Transverse colon (tissue), 4 donors: ENCODE data around the gene COL23A1. TPM values are rescaled to one million over a fixed set of nuclear protein-coding genes. Genes with fewer than 3 reads are reported as not detected.

Source experiments
- DNase-seq: peaks from one replicate; pipeline ENCODE4 v3.0.0-alpha.2; 2019
- H3K27ac ChIP-seq, 4 donors: fragments of 200-600 bp; sonication (generic); 2 replicates each; pipeline ENCODE4 v1.5.1; 2016 to 2018; ENCODE audit warnings: inconsistent platforms in 4 of 4
- H3K27me3 ChIP-seq: fragments of 200-600 bp; sonication (generic); 2 replicates; pipeline ENCODE4 v1.5.1; 2017; ENCODE audit warnings: inconsistent platforms
- H3K36me3 ChIP-seq, 4 donors: fragments of 200-600 bp; sonication (generic); 2 replicates each; pipeline ENCODE4 v1.5.1; 2017 to 2019; ENCODE audit warnings: inconsistent platforms in 4 of 4
- H3K4me1 ChIP-seq, 4 donors: fragments of 200-600 bp; sonication (generic); 2 replicates each; pipeline ENCODE4 v1.5.1; 2017 to 2020; ENCODE audit warnings: inconsistent platforms in 4 of 4
- H3K4me3 ChIP-seq, 4 donors: fragments of 200-600 bp; sonication (generic); 1 replicate in 1 of 4; 2 replicates in 3 of 4; pipeline versions ENCODE4 v1.5.1 to v1.6.1; 2017 to 2019; ENCODE audit warnings: inconsistent platforms in 4 of 4
- H3K9me3 ChIP-seq, 2 donors: fragments of 200-600 bp; sonication (generic); 2 replicates each; pipeline ENCODE4 v1.5.1; 2017 to 2019; ENCODE audit warnings: inconsistent platforms in 2 of 2
- EP300 ChIP-seq: sonication (generic); formaldehyde crosslinking; IDR thresholded peaks from one replicate; pipeline ENCODE4 v1.6.1; 2017; ENCODE audit warnings: antibody characterized with exemption, low read depth
- POLR2A ChIP-seq: fragments of 450-650 bp; IDR thresholded peaks from one replicate; pipeline ENCODE4 v1.6.1; 2016; ENCODE audit warnings: antibody characterized with exemption, mild to moderate bottlenecking, moderate library complexity
- POLR2AphosphoS5 ChIP-seq, 3 donors: sonication (generic); formaldehyde crosslinking; IDR thresholded peaks; one replicate each; pipeline ENCODE4 v1.6.1; 2016; ENCODE audit warnings: antibody characterized with exemption in 3 of 3
- WGBS, 2 donors: methylation state at CpG; one replicate each; pipeline ENCODE4 v1.1.5; 2018; ENCODE audit warnings: low coverage in 1 of 2; 5-methylcytosine and 5-hydroxymethylcytosine counted together
- in situ Hi-C, 4 donors: fragments of 200-750 bp; cut with MboI; loops; one replicate each; pipeline versions ENCODE4 v1.15.0 to v1.15.1; 2017; ENCODE audit warnings: low sequenced_read_pairs in 3 of 4, low pct_ligation_motif_present in 1 of 4, low pct_unique_long_range_greater_than_20kb in 1 of 4
- intact Hi-C: fragments of 100-400 bp; cut with DNase I; formaldehyde crosslinking; loops from one replicate; pipeline ENCODE4 v1.15.1; 2023; ENCODE audit warnings: low total_unique reads
- total RNA-seq, 4 donors: library from RNA; depleted of rRNA; stranded (reverse); fragments of >200 nt; gene quantifications; one replicate each; pipeline ENCODE4 v1.1.0, GENCODE V29; 2016
- TF ChIP-seq, protein P1 (sequence below), 5 experiments: fragments of 200-600 bp in 3 of 5; fragments of 450-650 bp in 2 of 5; sonication (generic) in 3 of 5; IDR thresholded peaks; 1 replicate in 2 of 5; 2 replicates in 3 of 5; pipeline ENCODE4 v1.5.1; 2016 to 2017; ENCODE audit warnings: antibody characterized with exemption in 5 of 5, inconsistent platforms in 3 of 5, mild to moderate bottlenecking in 2 of 5, moderate library complexity in 1 of 5

Gene COL23A1
- total RNA-seq, 4 donors from 2014 or later = 0.14 to 2.2 (median 1.4) TPM; not detected in 1

DNA sequence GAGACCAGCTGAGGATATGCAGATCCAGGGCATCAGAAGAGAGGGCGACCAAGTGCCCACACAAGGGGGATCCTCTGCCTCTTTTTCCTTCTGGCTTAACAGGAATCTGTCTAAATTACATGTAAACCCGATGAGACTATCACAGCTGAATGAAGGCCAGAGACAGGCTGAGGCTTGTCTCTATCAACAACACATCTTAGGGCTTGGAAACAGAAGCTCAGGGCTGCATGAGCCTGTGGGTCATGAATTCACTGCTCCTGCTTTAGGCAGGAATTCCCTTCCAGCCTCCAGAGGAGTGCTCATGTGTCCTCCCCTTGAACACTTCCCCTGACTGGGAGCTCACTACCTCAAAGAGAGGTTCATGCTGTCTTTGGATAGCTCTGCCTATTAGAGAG, 251.4 kb downstream of the COL23A1 start:
- no peak for TF ChIP-seq POLR2A
- no peak for TF ChIP-seq POLR2AphosphoS5 (IDR thresholded peaks at IDR 0.05)
- TF ChIP-seq, protein P1, sequence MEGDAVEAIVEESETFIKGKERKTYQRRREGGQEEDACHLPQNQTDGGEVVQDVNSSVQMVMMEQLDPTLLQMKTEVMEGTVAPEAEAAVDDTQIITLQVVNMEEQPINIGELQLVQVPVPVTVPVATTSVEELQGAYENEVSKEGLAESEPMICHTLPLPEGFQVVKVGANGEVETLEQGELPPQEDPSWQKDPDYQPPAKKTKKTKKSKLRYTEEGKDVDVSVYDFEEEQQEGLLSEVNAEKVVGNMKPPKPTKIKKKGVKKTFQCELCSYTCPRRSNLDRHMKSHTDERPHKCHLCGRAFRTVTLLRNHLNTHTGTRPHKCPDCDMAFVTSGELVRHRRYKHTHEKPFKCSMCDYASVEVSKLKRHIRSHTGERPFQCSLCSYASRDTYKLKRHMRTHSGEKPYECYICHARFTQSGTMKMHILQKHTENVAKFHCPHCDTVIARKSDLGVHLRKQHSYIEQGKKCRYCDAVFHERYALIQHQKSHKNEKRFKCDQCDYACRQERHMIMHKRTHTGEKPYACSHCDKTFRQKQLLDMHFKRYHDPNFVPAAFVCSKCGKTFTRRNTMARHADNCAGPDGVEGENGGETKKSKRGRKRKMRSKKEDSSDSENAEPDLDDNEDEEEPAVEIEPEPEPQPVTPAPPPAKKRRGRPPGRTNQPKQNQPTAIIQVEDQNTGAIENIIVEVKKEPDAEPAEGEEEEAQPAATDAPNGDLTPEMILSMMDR (IDR thresholded peaks at IDR 0.05) = no peak
- TF ChIP-seq EP300 = no peak
- Histone ChIP-seq H3K36me3 (no peaks in the 10 kb centered on the region), H3K4me1 (no peaks in the 10 kb centered on the region), H3K9me3 (no peaks in the 10 kb centered on the region), H3K4me3 (no peak overlapping the region), H3K27me3 (no peaks in the 10 kb centered on the region), H3K27ac (no peak overlapping the region)
- 80% methylated on average over 2 of the region's 2 CpGs; no CpG with 5 or more reads in 1 of the 2 donors for WGBS, 2 donors
- in situ Hi-C loops = no loop called here
- intact Hi-C loops = no loop called here
- DNase-seq = no peak

DNA sequence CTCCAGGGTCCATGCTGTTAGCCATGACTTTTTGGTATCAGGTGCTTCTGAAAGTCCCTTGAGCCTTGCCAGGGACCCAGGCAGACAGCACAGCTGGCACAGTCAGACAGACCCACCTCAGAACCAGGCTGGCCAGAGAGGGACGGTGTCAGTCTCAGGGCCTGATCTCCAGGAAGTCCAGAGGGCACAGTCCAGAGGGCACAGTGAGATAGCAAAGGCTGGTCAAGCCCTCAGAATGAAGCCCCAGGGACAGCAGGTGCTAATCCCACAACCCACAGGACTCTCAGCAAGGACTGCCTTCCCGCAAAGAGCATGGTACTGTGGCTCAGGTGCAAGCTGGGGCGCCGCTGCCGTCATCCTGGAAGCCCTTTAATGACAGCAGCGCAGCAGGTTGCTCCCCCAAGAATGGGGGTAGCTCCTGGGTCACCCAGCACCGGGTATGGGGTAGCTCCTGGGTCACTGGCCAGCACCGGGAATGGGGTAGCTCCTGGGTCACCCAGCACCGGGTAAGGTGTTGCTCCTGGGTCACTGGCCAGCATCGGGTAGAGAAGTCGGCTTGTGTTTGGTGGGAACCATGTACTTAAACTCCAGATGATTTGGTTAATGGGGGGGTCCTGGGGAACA, 252.0 kb downstream of the COL23A1 start:
- no peak for DNase-seq
- intact Hi-C loops (no loop called here), in situ Hi-C loops (no loop called here)
- no peaks in the 10 kb centered on the region for H3K9me3 ChIP-seq
- no peaks in the 10 kb centered on the region for H3K36me3 ChIP-seq
- no peaks in the 10 kb centered on the region for H3K4me1 ChIP-seq
- no peak overlapping the region for H3K4me3 ChIP-seq
- TF ChIP-seq, protein P1 (IDR thresholded peaks at IDR 0.05) = no peak
- TF ChIP-seq POLR2AphosphoS5 (IDR thresholded peaks at IDR 0.05) (no peak), EP300 (no peak), POLR2A (no peak)
- no peaks in the 10 kb centered on the region for H3K27me3 ChIP-seq
- H3K27ac ChIP-seq = no peak overlapping the region
- WGBS, 2 donors = 84% methylated on average over 11 of the region's 11 CpGs; no CpG with 5 or more reads in 1 of the 2 donors

DNA sequence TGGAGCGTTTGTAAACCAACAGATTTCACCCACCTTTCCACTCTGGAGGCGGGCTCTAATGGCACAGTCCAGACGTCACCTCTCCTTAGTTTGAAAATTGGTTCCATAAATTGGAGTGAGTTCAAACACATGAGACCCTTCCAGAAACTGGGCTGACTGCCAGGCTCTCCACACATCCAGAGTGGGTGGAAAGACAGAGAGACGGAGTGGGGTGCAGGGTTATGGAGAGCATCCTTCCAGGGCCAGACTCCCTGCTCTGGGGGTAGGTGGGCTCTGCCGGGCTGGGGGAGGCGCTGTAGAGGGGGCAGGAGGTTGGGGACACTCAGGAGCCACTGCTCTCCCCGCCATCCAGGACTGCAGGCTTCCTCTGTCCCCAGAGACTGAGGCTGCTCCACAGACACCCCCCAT, 252.9 kb downstream of the COL23A1 start:
- Histone ChIP-seq H3K9me3 (no peaks in the 10 kb centered on the region), H3K27me3 (no peaks in the 10 kb centered on the region), H3K4me1 (peaks cover 0 to 4% (median 1%) of the 10 kb centered on the region in 4 donors), H3K36me3 (no peaks in the 10 kb centered on the region), H3K27ac (no peak overlapping the region), H3K4me3 (no peak overlapping the region)
- TF ChIP-seq POLR2AphosphoS5 (IDR thresholded peaks at IDR 0.05) (no peak), POLR2A (no peak), EP300 (no peak)
- TF ChIP-seq, protein P1 (IDR thresholded peaks at IDR 0.05) = no peak
- WGBS, 2 donors = 75 to 79% methylated on average over 4 to 7 of the region's 7 CpGs
- in situ Hi-C loops (no loop called here), intact Hi-C loops (no loop called here)
- DNase-seq = no peak

DNA sequence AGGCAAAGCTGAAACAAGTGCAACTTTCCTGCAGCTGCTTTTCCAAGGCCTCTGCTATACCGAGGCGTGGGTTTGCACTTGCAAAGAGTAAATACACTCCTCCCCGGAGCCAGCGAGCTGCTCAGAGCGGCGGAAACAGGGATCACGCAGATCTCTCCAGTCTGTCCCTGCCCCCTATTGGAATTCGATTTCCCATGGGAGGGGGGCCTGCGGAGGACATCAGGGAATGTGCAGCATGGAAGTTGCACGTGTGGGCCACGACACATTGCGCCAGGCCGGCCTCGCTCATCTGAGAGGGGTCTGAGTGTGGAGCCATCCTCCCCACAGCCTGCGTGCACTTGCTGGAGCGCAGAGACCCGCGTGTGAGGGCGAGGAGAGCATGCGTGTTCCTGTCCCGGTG, 253.3 kb downstream of the COL23A1 start:
- H3K4me1 ChIP-seq = peaks cover 4 to 8% (median 6%) of the 10 kb centered on the region in 4 donors
- TF ChIP-seq POLR2A (no peak), EP300 (no peak), POLR2AphosphoS5 (IDR thresholded peaks at IDR 0.05) (no peak)
- TF ChIP-seq, protein P1 (IDR thresholded peaks at IDR 0.05) = no peak
- no peaks in the 10 kb centered on the region for H3K9me3 ChIP-seq
- DNase-seq = no peak
- no peak overlapping the region for H3K4me3 ChIP-seq
- H3K27me3 ChIP-seq = no peaks in the 10 kb centered on the region
- no peaks in the 10 kb centered on the region for H3K36me3 ChIP-seq
- intact Hi-C loops (no loop called here), in situ Hi-C loops (no loop called here)
- no peak overlapping the region for H3K27ac ChIP-seq
- WGBS, 2 donors = 41 to 73% methylated on average over 5 to 21 of the region's 21 CpGs
